ENCODE data around the gene TNXB.

DNA sequence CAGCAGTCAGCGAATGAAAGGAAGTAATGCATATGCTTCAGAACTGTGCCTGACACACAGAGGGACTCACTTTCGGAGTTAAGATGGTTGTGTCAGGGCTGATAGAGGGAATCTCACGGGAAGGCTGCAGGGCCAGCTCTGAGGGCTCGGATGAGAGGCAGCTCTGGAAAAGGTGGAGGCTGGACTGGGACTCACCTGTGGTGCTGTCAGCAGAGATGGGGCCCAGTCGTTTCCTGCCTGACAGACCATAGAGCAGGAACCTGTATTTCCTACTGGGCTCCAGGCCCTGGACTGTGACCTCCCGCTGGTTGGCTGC, 61.6 kb downstream of the TNXB start:
- TF ChIP-seq, protein P1, sequence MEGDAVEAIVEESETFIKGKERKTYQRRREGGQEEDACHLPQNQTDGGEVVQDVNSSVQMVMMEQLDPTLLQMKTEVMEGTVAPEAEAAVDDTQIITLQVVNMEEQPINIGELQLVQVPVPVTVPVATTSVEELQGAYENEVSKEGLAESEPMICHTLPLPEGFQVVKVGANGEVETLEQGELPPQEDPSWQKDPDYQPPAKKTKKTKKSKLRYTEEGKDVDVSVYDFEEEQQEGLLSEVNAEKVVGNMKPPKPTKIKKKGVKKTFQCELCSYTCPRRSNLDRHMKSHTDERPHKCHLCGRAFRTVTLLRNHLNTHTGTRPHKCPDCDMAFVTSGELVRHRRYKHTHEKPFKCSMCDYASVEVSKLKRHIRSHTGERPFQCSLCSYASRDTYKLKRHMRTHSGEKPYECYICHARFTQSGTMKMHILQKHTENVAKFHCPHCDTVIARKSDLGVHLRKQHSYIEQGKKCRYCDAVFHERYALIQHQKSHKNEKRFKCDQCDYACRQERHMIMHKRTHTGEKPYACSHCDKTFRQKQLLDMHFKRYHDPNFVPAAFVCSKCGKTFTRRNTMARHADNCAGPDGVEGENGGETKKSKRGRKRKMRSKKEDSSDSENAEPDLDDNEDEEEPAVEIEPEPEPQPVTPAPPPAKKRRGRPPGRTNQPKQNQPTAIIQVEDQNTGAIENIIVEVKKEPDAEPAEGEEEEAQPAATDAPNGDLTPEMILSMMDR (IDR thresholded peaks at IDR 0.05) = no peak
- no peak for TF ChIP-seq EP300 (IDR thresholded peaks at IDR 0.05)
